Measurements from ENCODE around the gene ALDH1A1.

Gene ALDH1A1

GRCh38 chr9:72996684-72997314 lies 43.9 kb upstream of the ALDH1A1 start:
- no peak overlapping the region for H2BK120ac ChIP-seq (ENCODE audit: insufficient read depth, low read length, poor library complexity)
- H2AK5ac ChIP-seq (ENCODE audit: low read length): no peak overlapping the region
- no peak overlapping the region for H3K27ac ChIP-seq (ENCODE audit: low read depth, low read length)
- H3K9me3 ChIP-seq (ENCODE audit: insufficient read depth, low read depth, low read length): no peaks in the 10 kb centered on the region
- no peak overlapping the region for H3K23ac ChIP-seq (ENCODE audit: low read length)
- H3K27me3 ChIP-seq (ENCODE audit: insufficient read depth, low read length): no peaks in the 10 kb centered on the region
- H3K36me3 ChIP-seq (ENCODE audit: control insufficient read depth in 1 of 2, insufficient read depth in 2 of 2, low read length in 2 of 2): no peaks in the 10 kb centered on the region
- no peak overlapping the region for H2BK5ac ChIP-seq (ENCODE audit: low read depth, low read length, poor library complexity)
- no peak overlapping the region for H3K4ac ChIP-seq (ENCODE audit: low read depth, low read length)
- no peak overlapping the region for H3K4me3 ChIP-seq (ENCODE audit: low read depth, low read length)
- H3K14ac ChIP-seq (ENCODE audit: low read length): no peak overlapping the region
- no peak overlapping the region for H4K12ac ChIP-seq (ENCODE audit: low read depth, low read length)
- no peaks in the 10 kb centered on the region for H3K79me1 ChIP-seq (ENCODE audit: low read length)
- H3K4me1 ChIP-seq (ENCODE audit: control insufficient read depth in 1 of 2, insufficient read depth in 2 of 2, low read length in 2 of 2): no peaks in the 10 kb centered on the region
- no peak overlapping the region for H4K91ac ChIP-seq (ENCODE audit: low read depth, low read length)
- H3K9ac ChIP-seq (ENCODE audit: low read length): no peak overlapping the region
- H3K4me2 ChIP-seq (ENCODE audit: low read length): no peak overlapping the region
- H4K8ac ChIP-seq (ENCODE audit: low read depth, low read length): no peak overlapping the region
- H2BK12ac ChIP-seq (ENCODE audit: low read length): no peak overlapping the region
- no peak overlapping the region for H3K18ac ChIP-seq (ENCODE audit: low read length)
- no peaks in the 10 kb centered on the region for H3K79me2 ChIP-seq (ENCODE audit: control insufficient read depth, insufficient read depth, low read length, poor library complexity)
- no peak overlapping the region for H2AFZ ChIP-seq (ENCODE audit: insufficient read depth, low read length, poor library complexity)
- no peak for DNase-seq

- Histone ChIP-seq H2AFZ (ENCODE audit: insufficient read depth, low read length, poor library complexity) (no peak overlapping the region), H3K4me1 (ENCODE audit: control insufficient read depth in 1 of 2, insufficient read depth in 2 of 2, low read length in 2 of 2) (no peaks in the 10 kb centered on the region), H3K4me2 (ENCODE audit: low read length) (no peak overlapping the region), H2BK12ac (ENCODE audit: low read length) (no peak overlapping the region), H3K9me3 (ENCODE audit: insufficient read depth, low read depth, low read length) (no peaks in the 10 kb centered on the region), H3K14ac (ENCODE audit: low read length) (no peak overlapping the region), H3K27me3 (ENCODE audit: insufficient read depth, low read length) (no peaks in the 10 kb centered on the region), H2BK120ac (ENCODE audit: insufficient read depth, low read length, poor library complexity) (no peak overlapping the region), H4K12ac (ENCODE audit: low read depth, low read length) (no peak overlapping the region), H2AK5ac (ENCODE audit: low read length) (no peak overlapping the region), H4K91ac (ENCODE audit: low read depth, low read length) (no peak overlapping the region), H3K79me2 (ENCODE audit: control insufficient read depth, insufficient read depth, low read length, poor library complexity) (no peaks in the 10 kb centered on the region), H4K8ac (ENCODE audit: low read depth, low read length) (no peak overlapping the region), H3K27ac (ENCODE audit: low read depth, low read length) (no peak overlapping the region), H3K79me1 (ENCODE audit: low read length) (no peaks in the 10 kb centered on the region), H3K4me3 (ENCODE audit: low read depth, low read length) (no peak overlapping the region), H3K36me3 (ENCODE audit: control insufficient read depth in 1 of 2, insufficient read depth in 2 of 2, low read length in 2 of 2) (no peaks in the 10 kb centered on the region), H3K23ac (ENCODE audit: low read length) (no peak overlapping the region), H3K4ac (ENCODE audit: low read depth, low read length) (no peak overlapping the region), H3K18ac (ENCODE audit: low read length) (no peak overlapping the region), H2BK5ac (ENCODE audit: low read depth, low read length, poor library complexity) (no peak overlapping the region), H3K9ac (ENCODE audit: low read length) (no peak overlapping the region)
- DNase-seq: no peak
- WGBS (ENCODE audit: extremely low coverage, insufficient coverage, insufficient read length): no CpG with 5 or more reads among the region's 2 CpGs
Measured at GRCh38 chr9:72996114-72996513, 43.3 kb upstream of the ALDH1A1 start.

DNA sequence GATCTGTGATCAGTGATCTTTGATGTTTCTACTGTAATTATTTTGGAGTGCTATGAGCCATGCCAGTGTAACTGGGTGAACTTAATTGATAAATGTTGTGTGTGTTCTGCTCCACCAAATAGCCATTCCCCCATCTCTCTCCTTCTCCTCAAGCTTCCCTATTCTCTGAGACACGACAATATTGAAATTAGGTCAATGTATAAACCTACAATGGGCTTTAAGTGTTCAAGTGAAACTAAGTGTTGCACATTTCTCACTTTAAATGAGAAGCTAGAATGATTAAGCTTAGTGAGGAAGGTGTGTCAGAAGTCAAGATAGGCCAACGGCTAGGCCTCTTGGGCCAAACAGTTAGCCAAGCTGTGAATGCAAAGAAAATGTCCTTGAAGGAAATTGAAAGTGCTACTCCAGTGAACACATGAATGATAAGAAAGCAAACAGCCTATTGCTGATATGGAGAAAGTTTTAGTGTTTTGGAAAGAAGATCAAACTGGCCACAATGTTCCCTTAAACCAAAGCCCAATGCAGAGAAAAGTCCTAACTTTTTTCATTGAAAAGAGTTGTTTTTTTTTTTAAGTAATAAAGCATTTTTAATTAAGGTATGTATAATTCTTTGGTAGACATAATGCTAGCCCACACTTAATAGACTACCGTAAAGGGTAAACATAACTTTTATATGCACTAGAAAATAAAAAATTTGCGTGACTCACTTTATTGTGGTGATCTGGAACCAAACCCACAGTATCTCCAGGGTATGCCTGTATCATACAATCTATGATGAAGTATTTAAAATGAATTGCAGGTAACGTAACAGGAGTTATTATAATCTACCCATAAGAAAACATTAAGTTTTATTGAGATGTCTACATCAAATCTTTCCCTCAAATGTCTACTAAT lies 42.5 kb upstream of the ALDH1A1 start:
- H3K14ac ChIP-seq (ENCODE audit: low read length): no peak overlapping the region
- no peak overlapping the region for H4K8ac ChIP-seq (ENCODE audit: low read depth, low read length)
- H2AK5ac ChIP-seq (ENCODE audit: low read length): no peak overlapping the region
- no peak overlapping the region for H3K4me2 ChIP-seq (ENCODE audit: low read length)
- H3K4me3 ChIP-seq (ENCODE audit: low read depth, low read length): no peak overlapping the region
- no CpG with 5 or more reads among the region's 5 CpGs for WGBS (ENCODE audit: extremely low coverage, insufficient coverage, insufficient read length)
- H4K91ac ChIP-seq (ENCODE audit: low read depth, low read length): no peak overlapping the region
- H3K9me3 ChIP-seq (ENCODE audit: insufficient read depth, low read depth, low read length): no peaks in the 10 kb centered on the region
- no peak overlapping the region for H2BK12ac ChIP-seq (ENCODE audit: low read length)
- H3K79me1 ChIP-seq (ENCODE audit: low read length): no peaks in the 10 kb centered on the region
- H3K23ac ChIP-seq (ENCODE audit: low read length): no peak overlapping the region
- H3K4ac ChIP-seq (ENCODE audit: low read depth, low read length): no peak overlapping the region
- no peaks in the 10 kb centered on the region for H3K79me2 ChIP-seq (ENCODE audit: control insufficient read depth, insufficient read depth, low read length, poor library complexity)
- H3K27me3 ChIP-seq (ENCODE audit: insufficient read depth, low read length): no peaks in the 10 kb centered on the region
- H2BK5ac ChIP-seq (ENCODE audit: low read depth, low read length, poor library complexity): no peak overlapping the region
- H3K36me3 ChIP-seq (ENCODE audit: control insufficient read depth in 1 of 2, insufficient read depth in 2 of 2, low read length in 2 of 2): no peaks in the 10 kb centered on the region
- H3K9ac ChIP-seq (ENCODE audit: low read length): no peak overlapping the region
- H2AFZ ChIP-seq (ENCODE audit: insufficient read depth, low read length, poor library complexity): no peak overlapping the region
- H3K27ac ChIP-seq (ENCODE audit: low read depth, low read length): no peak overlapping the region
- no peak for DNase-seq
- no peak overlapping the region for H3K18ac ChIP-seq (ENCODE audit: low read length)
- H3K4me1 ChIP-seq (ENCODE audit: control insufficient read depth in 1 of 2, insufficient read depth in 2 of 2, low read length in 2 of 2): no peaks in the 10 kb centered on the region
- H2BK120ac ChIP-seq (ENCODE audit: insufficient read depth, low read length, poor library complexity): no peak overlapping the region
- no peak overlapping the region for H4K12ac ChIP-seq (ENCODE audit: low read depth, low read length)

GRCh38 chr9:72991772-72992171 lies 38.9 kb upstream of the ALDH1A1 start:
- Histone ChIP-seq H3K23ac (ENCODE audit: low read length) (no peak overlapping the region), H2BK5ac (ENCODE audit: low read depth, low read length, poor library complexity) (no peak overlapping the region), H2BK120ac (ENCODE audit: insufficient read depth, low read length, poor library complexity) (no peak overlapping the region), H3K79me2 (ENCODE audit: control insufficient read depth, insufficient read depth, low read length, poor library complexity) (no peaks in the 10 kb centered on the region), H4K12ac (ENCODE audit: low read depth, low read length) (no peak overlapping the region), H3K4me1 (ENCODE audit: control insufficient read depth in 1 of 2, insufficient read depth in 2 of 2, low read length in 2 of 2) (no peaks in the 10 kb centered on the region), H3K14ac (ENCODE audit: low read length) (no peak overlapping the region), H4K91ac (ENCODE audit: low read depth, low read length) (no peak overlapping the region), H3K4ac (ENCODE audit: low read depth, low read length) (no peak overlapping the region), H3K4me2 (ENCODE audit: low read length) (no peak overlapping the region), H3K4me3 (ENCODE audit: low read depth, low read length) (no peak overlapping the region), H3K79me1 (ENCODE audit: low read length) (no peaks in the 10 kb centered on the region), H4K8ac (ENCODE audit: low read depth, low read length) (no peak overlapping the region), H3K9ac (ENCODE audit: low read length) (no peak overlapping the region), H3K27ac (ENCODE audit: low read depth, low read length) (no peak overlapping the region), H3K18ac (ENCODE audit: low read length) (no peak overlapping the region), H3K36me3 (ENCODE audit: control insufficient read depth in 1 of 2, insufficient read depth in 2 of 2, low read length in 2 of 2) (no peaks in the 10 kb centered on the region), H2BK12ac (ENCODE audit: low read length) (no peak overlapping the region), H2AK5ac (ENCODE audit: low read length) (no peak overlapping the region), H3K9me3 (ENCODE audit: insufficient read depth, low read depth, low read length) (no peaks in the 10 kb centered on the region), H3K27me3 (ENCODE audit: insufficient read depth, low read length) (no peaks in the 10 kb centered on the region), H2AFZ (ENCODE audit: insufficient read depth, low read length, poor library complexity) (no peak overlapping the region)
- DNase-seq: no peak
- WGBS (ENCODE audit: extremely low coverage, insufficient coverage, insufficient read length): no CpG with 5 or more reads among the region's 2 CpGs
